ENCODE measurements around the gene CEP85L.

- TF ChIP-seq, protein P1, sequence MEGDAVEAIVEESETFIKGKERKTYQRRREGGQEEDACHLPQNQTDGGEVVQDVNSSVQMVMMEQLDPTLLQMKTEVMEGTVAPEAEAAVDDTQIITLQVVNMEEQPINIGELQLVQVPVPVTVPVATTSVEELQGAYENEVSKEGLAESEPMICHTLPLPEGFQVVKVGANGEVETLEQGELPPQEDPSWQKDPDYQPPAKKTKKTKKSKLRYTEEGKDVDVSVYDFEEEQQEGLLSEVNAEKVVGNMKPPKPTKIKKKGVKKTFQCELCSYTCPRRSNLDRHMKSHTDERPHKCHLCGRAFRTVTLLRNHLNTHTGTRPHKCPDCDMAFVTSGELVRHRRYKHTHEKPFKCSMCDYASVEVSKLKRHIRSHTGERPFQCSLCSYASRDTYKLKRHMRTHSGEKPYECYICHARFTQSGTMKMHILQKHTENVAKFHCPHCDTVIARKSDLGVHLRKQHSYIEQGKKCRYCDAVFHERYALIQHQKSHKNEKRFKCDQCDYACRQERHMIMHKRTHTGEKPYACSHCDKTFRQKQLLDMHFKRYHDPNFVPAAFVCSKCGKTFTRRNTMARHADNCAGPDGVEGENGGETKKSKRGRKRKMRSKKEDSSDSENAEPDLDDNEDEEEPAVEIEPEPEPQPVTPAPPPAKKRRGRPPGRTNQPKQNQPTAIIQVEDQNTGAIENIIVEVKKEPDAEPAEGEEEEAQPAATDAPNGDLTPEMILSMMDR (conservative IDR thresholded peaks at IDR 0.05; ENCODE audit: low read depth in 2 of 2), result no peak
- TF ChIP-seq POLR2AphosphoS5 (IDR thresholded peaks at IDR 0.05; ENCODE audit: low read depth), result no peak
- TF ChIP-seq EZH2 (IDR thresholded peaks at IDR 0.05; ENCODE audit: low read depth, unreplicated experiment), result no peak
- TF ChIP-seq EZH2phosphoT487 (IDR thresholded peaks at IDR 0.05; ENCODE audit: unreplicated experiment), result no peak
- no peak for TF ChIP-seq ETS1 (IDR thresholded peaks at IDR 0.05)
- no peak for TF ChIP-seq ZNF331 (CRISPR knock-in tag; IDR thresholded peaks at IDR 0.05; ENCODE audit: low read depth)
Observed at GRCh38 chr6:118685823-118686449, 34.5 kb upstream of the CEP85L start.
